HG03558 (cell line): ENCODE data around the gene LRRC31.

Experiments
- ATAC-seq: cut with Tn5 transposase; IDR thresholded peaks from one replicate; pipeline ENCODE4 v1.9.1; 2021; ENCODE audit warnings: moderate number of reproducible peaks; ENCODE audit not compliant: unreplicated experiment; ENCODE audit errors: extremely low read depth

The LRRC31 gene

GRCh38 chr3:169865176-169865767 is 4.5 kb downstream of the LRRC31 start:
- ATAC-seq: no peak

DNA sequence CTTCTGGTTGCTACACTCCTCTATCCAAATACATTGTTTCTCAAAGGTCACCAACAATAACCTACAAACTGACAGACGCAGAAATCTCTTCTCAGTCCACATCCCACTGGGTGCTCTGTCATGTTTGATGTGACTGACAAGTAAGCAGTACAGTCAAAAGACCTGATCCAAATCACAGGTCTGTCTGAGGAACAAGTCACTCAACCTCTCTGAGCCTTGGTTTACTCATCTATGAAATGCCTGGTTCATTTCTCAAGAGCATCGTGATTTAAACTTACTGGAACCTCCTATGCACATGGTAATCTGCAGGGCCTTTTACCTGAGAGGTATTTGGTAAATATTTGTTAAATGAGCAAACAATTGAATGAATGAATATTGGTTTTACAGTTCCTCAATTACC is 5.5 kb downstream of the LRRC31 start:
- ATAC-seq: no peak

DNA sequence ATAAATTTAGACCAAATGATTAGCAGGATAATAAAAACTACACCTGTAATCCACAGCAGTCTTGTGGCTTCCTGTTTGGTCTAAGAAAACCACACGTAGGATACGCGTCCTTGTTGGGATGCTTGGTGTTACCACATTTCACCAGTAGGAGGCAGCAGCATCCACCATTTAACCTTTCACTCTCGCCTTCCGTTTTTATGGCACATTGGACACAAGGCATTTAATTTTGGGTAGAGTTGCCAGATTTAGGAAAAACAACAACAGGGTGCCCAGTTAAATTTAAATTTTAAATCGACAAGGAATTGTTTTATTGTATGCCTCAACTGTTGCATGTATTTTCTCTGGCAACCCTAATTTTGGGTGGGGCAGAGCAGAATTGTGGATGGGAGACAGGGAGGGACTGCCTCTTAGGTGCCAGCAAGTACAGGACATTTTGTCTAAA is 6.3 kb downstream of the LRRC31 start:
- ATAC-seq: peak; percentile 68

DNA sequence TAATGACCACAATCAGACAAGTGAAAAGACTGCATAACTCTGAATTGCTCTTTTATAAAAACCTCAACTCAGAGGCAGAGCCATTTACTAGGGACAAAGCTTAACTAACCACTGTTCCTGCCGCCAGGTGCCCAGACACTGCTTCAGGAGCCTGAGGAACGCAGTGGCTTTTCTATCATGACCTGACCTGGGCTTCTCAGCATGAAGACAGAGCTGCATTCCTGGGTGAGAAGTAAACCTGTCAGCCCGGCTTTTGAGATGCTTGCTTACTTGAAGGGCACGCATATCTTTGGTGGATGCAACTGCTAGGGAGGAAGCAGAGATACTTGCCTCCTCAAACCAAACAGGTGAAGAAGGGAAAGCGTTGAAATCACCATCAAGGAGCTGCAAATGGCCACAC is 7.9 kb downstream of the LRRC31 start:
- no peak for ATAC-seq

GRCh38 chr3:169857811-169858210 is 11.9 kb downstream of the LRRC31 start:
- no peak for ATAC-seq

DNA sequence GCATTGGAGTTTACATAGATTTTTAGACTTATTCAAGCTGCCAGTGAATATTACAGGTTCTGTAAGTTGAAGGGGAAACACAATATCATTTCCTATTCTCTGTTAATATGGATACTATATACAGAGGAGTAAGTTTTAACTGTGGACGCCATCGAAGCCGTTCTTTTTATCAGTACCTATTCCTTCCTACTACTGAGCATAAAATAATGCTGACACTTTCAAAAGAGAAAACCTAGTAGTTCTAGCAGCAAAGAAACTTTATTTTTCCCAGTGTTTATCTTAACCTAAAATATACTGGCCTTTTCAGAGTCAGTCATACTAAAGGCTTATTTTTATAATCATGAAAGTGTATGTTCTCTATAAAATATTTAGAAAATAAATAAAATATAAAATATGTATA is 14.2 kb downstream of the LRRC31 start:
- no peak for ATAC-seq

GRCh38 chr3:169850618-169851017 is 19.1 kb downstream of the LRRC31 start:
- ATAC-seq: no peak

GRCh38 chr3:169848741-169849140 is 21.0 kb downstream of the LRRC31 start:
- no peak for ATAC-seq

- no peak for ATAC-seq
Observed at GRCh38 chr3:169847896-169848295, 21.8 kb downstream of the LRRC31 start.

DNA sequence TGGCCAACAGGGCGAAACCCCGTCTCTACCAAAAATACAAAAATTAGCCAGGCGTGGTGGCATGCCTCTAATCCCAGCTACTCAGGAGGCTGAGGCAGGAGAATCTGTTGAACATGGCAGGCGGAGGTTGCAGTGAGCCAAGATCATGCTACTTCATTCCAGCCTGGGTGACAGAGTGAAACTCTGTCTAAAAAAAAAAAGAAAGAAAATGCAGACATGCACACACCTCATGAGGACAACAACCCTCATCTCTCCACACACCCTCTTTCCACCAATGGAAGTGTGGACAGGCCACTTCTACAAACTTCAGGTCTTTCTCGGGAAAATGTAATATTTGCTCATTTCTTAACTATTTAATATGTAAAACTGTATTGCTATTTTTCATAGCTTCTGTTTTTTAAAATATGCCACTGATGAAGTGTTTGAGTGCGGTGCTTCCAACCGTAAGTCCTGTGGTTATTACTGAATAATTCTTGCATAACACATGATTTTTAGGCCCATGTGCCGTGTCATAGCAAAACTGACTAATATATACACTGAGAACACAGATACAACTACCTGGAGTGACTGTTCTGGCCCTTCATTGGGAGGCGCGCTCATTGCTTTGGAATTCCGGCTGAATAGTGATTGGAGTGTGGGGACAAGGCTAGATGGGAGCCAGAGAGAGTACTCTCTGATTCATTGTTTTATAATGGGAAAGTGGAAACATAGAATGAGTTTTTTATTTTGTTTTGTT is 23.1 kb downstream of the LRRC31 start:
- peak; percentile 89 for ATAC-seq

DNA sequence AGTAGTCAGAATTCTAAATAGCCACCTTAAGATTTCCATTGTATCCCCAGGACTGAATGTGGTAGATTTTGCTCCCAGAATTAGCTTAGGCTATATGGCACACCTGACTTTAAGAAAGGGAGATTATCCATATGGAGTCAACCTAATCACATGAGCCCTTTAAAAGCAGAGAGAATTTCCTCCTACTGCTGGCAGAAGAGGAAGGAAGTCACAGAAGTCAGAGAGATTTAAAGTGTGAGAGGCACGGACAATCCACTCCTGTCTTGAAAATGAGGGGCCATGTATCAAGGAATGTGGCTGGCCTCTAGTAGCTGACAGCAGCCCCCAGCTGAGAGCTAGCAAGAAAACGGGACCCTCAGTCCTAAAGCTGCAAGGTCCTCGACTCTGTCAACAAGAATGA is 26.8 kb downstream of the LRRC31 start:
- ATAC-seq: no peak

DNA sequence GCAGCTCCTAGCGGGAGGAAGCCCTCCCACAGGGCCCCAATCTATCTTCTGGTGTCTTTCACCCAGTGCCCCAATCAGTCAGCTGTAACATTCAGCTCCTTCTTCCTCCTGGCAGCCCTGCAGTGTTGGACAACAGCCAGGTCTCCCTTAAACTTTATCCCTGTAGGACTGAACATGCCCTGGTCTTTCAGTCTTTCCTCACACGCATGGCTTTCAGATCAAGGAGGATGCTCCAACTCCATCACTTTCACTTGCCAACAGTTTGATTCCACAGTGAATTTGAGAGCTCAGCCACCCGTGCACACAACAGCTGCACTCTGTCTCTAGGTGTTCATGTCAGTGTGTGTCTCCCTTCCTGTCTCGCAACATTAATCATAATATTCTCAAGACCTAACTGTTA is 28.6 kb downstream of the LRRC31 start:
- no peak for ATAC-seq

DNA sequence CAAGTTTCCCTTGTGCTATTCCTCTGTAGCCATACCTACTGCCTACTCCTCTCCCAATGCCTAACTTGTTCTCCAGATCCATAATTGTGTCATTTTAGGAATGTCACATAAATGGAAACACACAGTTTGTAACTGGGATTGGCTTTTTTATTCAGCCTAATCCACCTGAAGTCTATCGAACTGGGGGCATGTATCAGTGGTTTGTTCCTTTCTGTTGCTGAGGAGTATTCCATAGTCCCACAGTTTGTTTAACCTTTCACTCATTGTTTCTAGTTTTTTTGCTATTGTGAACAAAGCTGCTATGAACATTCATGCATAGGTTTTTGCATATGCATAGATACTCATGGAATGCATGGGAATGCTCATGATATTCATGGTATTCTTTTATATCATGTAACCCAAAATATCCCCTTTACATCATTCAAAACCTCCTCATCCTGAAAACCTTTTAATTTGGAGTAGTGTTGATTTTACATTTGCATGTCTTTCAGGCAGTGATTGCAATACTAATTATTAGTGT is 31.2 kb downstream of the LRRC31 start:
- ATAC-seq: no peak

- ATAC-seq: no peak
Observed at GRCh38 chr3:169836942-169837275, 32.8 kb downstream of the LRRC31 start.

GRCh38 chr3:169836078-169836941 is 33.4 kb downstream of the LRRC31 start:
- peak; percentile 74 for ATAC-seq

GRCh38 chr3:169835533-169835932 is 34.2 kb downstream of the LRRC31 start:
- no peak for ATAC-seq

- no peak for ATAC-seq
Observed at GRCh38 chr3:169827712-169828111, 42.0 kb downstream of the LRRC31 start.

- no peak for ATAC-seq
Observed at GRCh38 chr3:169825316-169825715, 44.4 kb downstream of the LRRC31 start.

DNA sequence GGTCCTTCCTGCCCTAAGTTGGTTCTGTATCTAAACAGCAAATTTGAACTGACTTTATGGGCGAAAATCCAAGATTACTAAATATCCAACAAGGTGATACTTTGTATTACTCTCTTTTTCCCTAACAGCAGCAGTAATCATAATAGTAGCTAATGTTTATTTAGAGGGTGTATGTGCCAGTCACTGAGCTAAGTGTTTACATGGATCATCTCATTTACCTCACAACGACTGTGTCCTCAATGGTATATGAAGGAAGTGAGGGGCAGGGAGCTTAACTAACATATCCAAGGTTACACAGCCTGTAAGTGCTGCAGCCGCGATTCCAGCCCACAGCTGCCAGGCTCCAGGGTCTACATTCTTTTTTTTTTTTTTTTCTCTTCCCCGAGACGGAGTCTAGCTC is 46.8 kb downstream of the LRRC31 start:
- ATAC-seq: no peak

- no peak for ATAC-seq
Observed at GRCh38 chr3:169822540-169822939, 47.2 kb downstream of the LRRC31 start.

DNA sequence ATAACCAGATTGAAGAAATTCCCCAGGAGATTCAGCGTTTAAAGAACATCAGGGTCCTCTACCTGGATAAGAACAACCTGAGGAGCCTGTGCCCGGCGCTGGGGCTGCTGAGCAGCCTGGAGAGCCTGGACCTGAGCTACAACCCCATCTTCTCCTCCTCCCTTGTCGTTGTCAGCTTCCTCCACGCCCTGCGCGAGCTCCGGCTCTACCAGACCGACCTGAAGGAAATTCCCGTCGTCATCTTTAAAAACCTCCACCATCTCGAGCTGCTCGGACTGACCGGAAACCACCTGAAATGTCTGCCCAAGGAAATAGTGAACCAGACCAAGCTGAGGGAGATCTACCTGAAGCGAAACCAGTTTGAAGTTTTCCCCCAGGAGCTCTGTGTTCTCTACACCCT is 47.6 kb downstream of the LRRC31 start:
- ATAC-seq: no peak
